ENCODE measurements around the gene MINDY4. TPM values are rescaled to one million over a fixed set of nuclear protein-coding genes. Genes with fewer than 3 reads are reported as not detected.

MINDY4 gene
- 0.56 and 2.2 TPM in 2 replicates for total RNA-seq

DNA sequence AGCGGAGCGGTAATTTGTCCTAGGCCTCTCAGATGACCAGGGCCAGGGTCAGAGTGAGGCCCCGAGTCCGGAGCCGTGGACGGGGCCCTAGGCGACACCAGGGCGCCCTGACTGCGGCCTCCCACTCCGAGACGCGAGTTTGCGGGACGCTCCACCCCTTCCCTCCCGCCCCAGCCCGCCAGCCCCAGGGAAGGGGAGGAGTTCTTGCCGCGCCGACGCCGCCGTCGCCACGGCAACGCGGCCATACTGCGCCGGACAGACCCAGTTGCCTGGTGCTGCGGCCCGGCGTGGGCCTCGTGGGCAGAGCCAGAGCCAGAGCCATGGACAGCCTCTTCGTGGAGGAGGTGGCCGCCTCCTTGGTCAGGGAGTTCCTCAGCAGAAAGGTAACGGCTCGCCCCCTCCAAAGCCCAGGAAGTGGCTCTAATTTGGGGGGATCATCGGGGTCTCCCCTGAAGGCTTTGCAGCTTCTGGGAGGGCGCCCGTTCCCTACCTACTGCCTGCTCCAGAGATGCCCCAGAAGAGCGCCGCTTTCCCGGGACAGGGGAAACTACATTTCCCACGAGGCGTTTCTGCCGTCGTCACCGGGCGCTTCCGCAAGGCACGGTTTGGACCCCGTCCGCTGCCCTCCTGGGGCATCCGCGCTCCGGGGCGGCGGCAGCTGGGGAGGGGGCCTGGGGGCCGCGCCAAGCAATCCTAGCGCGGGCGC is at the start of gene MINDY4:
Gene MINDY4, plus strand, starts transcription at position 244 of the 706 bp plus-strand sequence. Its CDS starts 77 bp downstream, at position 321.

DNA sequence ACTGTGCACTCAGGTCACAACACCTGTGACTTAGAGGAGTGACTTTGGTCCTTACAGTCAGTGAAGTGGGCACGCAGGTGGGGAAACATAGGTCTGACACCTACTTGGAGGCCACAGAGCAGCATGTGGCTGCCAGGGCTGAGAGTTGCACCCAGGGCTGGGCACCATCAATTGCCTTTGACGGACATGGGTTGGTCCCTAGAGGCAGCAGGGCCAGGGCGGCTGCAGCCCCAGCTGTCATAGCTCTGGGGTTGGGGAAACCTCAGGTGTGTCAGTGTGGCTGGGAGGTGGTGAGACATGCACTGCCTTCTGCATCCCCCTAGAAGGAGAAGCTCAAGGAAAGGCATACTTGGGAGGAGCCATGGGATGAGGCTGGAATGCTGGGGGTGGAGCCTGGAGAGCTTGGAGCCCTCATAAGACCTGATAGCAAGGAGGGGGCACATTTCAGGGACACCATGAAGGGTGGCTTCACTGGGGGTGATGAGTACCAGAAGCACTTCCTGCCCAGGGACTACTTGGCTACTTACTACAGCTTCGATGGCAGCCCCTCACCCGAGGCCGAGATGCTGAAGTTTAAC is 19.4 kb upstream of the MINDY4 start, which contains the start of gene INMT:
Gene INMT, plus strand, starts transcription at position 440 of the 578 bp plus-strand sequence. Its CDS starts 16 bp downstream, at position 456.

DNA sequence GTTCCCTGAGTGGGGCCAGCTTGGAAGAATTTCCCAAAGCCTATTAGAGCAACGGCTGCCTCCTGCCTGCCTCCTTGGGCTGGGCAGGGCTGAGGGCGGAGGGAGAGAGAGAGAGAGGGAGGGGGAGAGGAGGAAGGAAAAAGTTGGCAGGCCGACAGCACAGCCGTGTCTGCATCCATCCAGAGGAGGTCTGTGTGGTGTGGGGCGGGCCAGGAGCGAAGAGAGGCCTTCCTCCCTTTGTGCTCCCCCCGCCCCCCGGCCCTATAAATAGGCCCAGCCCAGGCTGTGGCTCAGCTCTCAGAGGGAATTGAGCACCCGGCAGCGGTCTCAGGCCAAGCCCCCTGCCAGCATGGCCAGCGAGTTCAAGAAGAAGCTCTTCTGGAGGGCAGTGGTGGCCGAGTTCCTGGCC is 140.3 kb downstream of the MINDY4 start, which contains the start of gene AQP1:
Gene AQP1, plus strand, starts transcription at position 293 of the 409 bp plus-strand sequence. Its CDS starts 57 bp downstream, at position 350.

Other genes with a start within 250 kb of the MINDY4 start
- 136 and 164 TPM in 2 replicates for gene GARS1, start 176.5 kb upstream of the MINDY4 start, total RNA-seq
- not detected in 2 replicates for gene CRHR2, start 89.0 kb upstream of the MINDY4 start, total RNA-seq
- gene INMT, start 19.3 kb upstream of the MINDY4 start, total RNA-seq = 0.28 and 0.42 TPM in 2 replicates
- gene AQP1, start 140.4 kb downstream of the MINDY4 start, total RNA-seq = not detected in 2 replicates
- gene GHRHR, start 192.5 kb downstream of the MINDY4 start, total RNA-seq = not detected in 2 replicates

All from airway epithelial cell (primary cell).